Measurements from ENCODE around the gene HOOK2. TPM values are rescaled to one million over a fixed set of nuclear protein-coding genes. Genes with fewer than 3 reads are reported as not detected.

Gene HOOK2
- total and polyA plus RNA-seq, 5 donors: 9.3 to 22.9 (median 17.2) TPM

Small RNAs within 50 kb of the gene (microRNA-seq; reads per million reads assigned to microRNA genes)
- gene MIR5684: 0.42 to 0.54 reads per million in 2 donors

Other genes starting within 250 kb of the HOOK2 start
- 10 to 100 TPM; 10.1 to 13.6 (median 12.1) TPM for gene ZNF564, start 224.1 kb downstream of the HOOK2 start, total RNA-seq
- gene ZNF564, start 224.1 kb downstream of the HOOK2 start, polyA plus RNA-seq: 4.6 TPM
- 1 to 10 TPM; 4.9 to 7.1 (median 6.0) TPM for gene ZNF490, start 164.7 kb downstream of the HOOK2 start, total RNA-seq
- gene ZNF490, start 164.7 kb downstream of the HOOK2 start, polyA plus RNA-seq: 0.86 TPM
- gene ZNF791, start 164.6 kb downstream of the HOOK2 start, total RNA-seq: 10 to 100 TPM; 19.8 to 26.7 (median 20.9) TPM
- gene ZNF791, start 164.6 kb downstream of the HOOK2 start, polyA plus RNA-seq: 6.8 TPM
- gene MAN2B1, start 108.8 kb downstream of the HOOK2 start, total RNA-seq: 10 to 100 TPM; 32.7 to 52.6 (median 42.1) TPM
- gene MAN2B1, start 108.8 kb downstream of the HOOK2 start, polyA plus RNA-seq: 19.8 TPM
- gene WDR83, start 108.7 kb downstream of the HOOK2 start, total RNA-seq: 10 to 100 TPM in 1 of 4 donors, 1 to 10 TPM in 3; 6.3 to 10.5 (median 8.1) TPM
- 10.0 TPM for gene WDR83, start 108.7 kb downstream of the HOOK2 start, polyA plus RNA-seq
- 10 to 100 TPM; 40.8 to 52.0 (median 49.7) TPM for gene DHPS, start 93.7 kb downstream of the HOOK2 start, total RNA-seq
- 49.4 TPM for gene DHPS, start 93.7 kb downstream of the HOOK2 start, polyA plus RNA-seq
- gene GNG14, start 87.6 kb downstream of the HOOK2 start, total RNA-seq: not detected
- gene GNG14, start 87.6 kb downstream of the HOOK2 start, polyA plus RNA-seq: not detected
- 1 to 10 TPM; 1.2 to 2.0 (median 1.9) TPM for gene FBXW9, start 78.9 kb downstream of the HOOK2 start, total RNA-seq
- gene FBXW9, start 78.9 kb downstream of the HOOK2 start, polyA plus RNA-seq: 2.1 TPM
- gene TNPO2, start 51.6 kb downstream of the HOOK2 start, total RNA-seq: 10 to 100 TPM; 44.3 to 54.6 (median 45.0) TPM
- gene TNPO2, start 51.6 kb downstream of the HOOK2 start, polyA plus RNA-seq: 24.8 TPM
- 100 to 1,000 TPM; 112 to 135 (median 129) TPM for gene TRIR, start 40.9 kb downstream of the HOOK2 start, total RNA-seq
- 219 TPM for gene TRIR, start 40.9 kb downstream of the HOOK2 start, polyA plus RNA-seq
- gene GET3, start 38.1 kb downstream of the HOOK2 start, total RNA-seq: 10 to 100 TPM; 49.7 to 64.7 (median 58.2) TPM
- gene GET3, start 38.1 kb downstream of the HOOK2 start, polyA plus RNA-seq: 87.2 TPM
- gene BEST2, start 23.8 kb downstream of the HOOK2 start, total RNA-seq: not detected
- gene BEST2, start 23.8 kb downstream of the HOOK2 start, polyA plus RNA-seq: not detected
- gene JUNB, start 15.9 kb upstream of the HOOK2 start, total RNA-seq: 100 to 1,000 TPM in 1 of 4 donors, 10 to 100 TPM in 3; 29.9 to 209 (median 51.9) TPM
- 156 TPM for gene JUNB, start 15.9 kb upstream of the HOOK2 start, polyA plus RNA-seq
- 100 to 1,000 TPM; 595 to 772 (median 666) TPM for gene PRDX2, start 26.2 kb upstream of the HOOK2 start, total RNA-seq
- gene PRDX2, start 26.2 kb upstream of the HOOK2 start, polyA plus RNA-seq: 834 TPM
- gene THSD8, start 26.5 kb upstream of the HOOK2 start, total RNA-seq: 1 to 10 TPM; 2.2 to 3.6 (median 3.0) TPM
- gene THSD8, start 26.5 kb upstream of the HOOK2 start, polyA plus RNA-seq: 2.5 TPM
- gene RNASEH2A, start 31.0 kb upstream of the HOOK2 start, total RNA-seq: 1 to 10 TPM; 2.6 to 4.6 (median 3.7) TPM
- 3.5 TPM for gene RNASEH2A, start 31.0 kb upstream of the HOOK2 start, polyA plus RNA-seq
- gene RTBDN, start 59.0 kb upstream of the HOOK2 start, total RNA-seq: not detected
- gene RTBDN, start 59.0 kb upstream of the HOOK2 start, polyA plus RNA-seq: not detected
- under 1 TPM in 3 of 4 donors, not detected in 1; 0.31 to 0.59 (median 0.34) TPM for gene MAST1, start 63.0 kb upstream of the HOOK2 start, total RNA-seq
- gene MAST1, start 63.0 kb upstream of the HOOK2 start, polyA plus RNA-seq: 0.20 TPM
- 10 to 100 TPM; 22.2 to 30.6 (median 24.5) TPM for gene DNASE2, start 105.9 kb upstream of the HOOK2 start, total RNA-seq
- gene DNASE2, start 105.9 kb upstream of the HOOK2 start, polyA plus RNA-seq: 19.2 TPM
- gene KLF1, start 111.6 kb upstream of the HOOK2 start, total RNA-seq: not detected
- not detected for gene KLF1, start 111.6 kb upstream of the HOOK2 start, polyA plus RNA-seq
- gene GCDH, start 115.6 kb upstream of the HOOK2 start, total RNA-seq: 10 to 100 TPM; 22.7 to 38.2 (median 27.4) TPM
- gene GCDH, start 115.6 kb upstream of the HOOK2 start, polyA plus RNA-seq: 26.1 TPM
- gene SYCE2, start 143.7 kb upstream of the HOOK2 start, total RNA-seq: under 1 TPM in 1 of 4 donors, not detected in 3; 0.48 TPM
- 0.07 TPM for gene SYCE2, start 143.7 kb upstream of the HOOK2 start, polyA plus RNA-seq
- 10 to 100 TPM; 32.6 to 44.8 (median 42.9) TPM for gene FARSA, start 158.2 kb upstream of the HOOK2 start, total RNA-seq
- gene FARSA, start 158.2 kb upstream of the HOOK2 start, polyA plus RNA-seq: 38.7 TPM
- 100 to 1,000 TPM; 314 to 703 (median 631) TPM for gene CALR, start 163.1 kb upstream of the HOOK2 start, total RNA-seq
- 374 TPM for gene CALR, start 163.1 kb upstream of the HOOK2 start, polyA plus RNA-seq
- gene RAD23A, start 170.3 kb upstream of the HOOK2 start, total RNA-seq: 100 to 1,000 TPM; 127 to 137 (median 133) TPM
- gene RAD23A, start 170.3 kb upstream of the HOOK2 start, polyA plus RNA-seq: 122 TPM
- 10 to 100 TPM; 24.3 to 33.2 (median 29.1) TPM for gene GADD45GIP1, start 181.7 kb upstream of the HOOK2 start, total RNA-seq
- 64.5 TPM for gene GADD45GIP1, start 181.7 kb upstream of the HOOK2 start, polyA plus RNA-seq
- gene DAND5, start 194.0 kb upstream of the HOOK2 start, total RNA-seq: 10 to 100 TPM in 2 of 4 donors, 1 to 10 TPM in 2; 5.0 to 13.8 (median 11.1) TPM
- gene DAND5, start 194.0 kb upstream of the HOOK2 start, polyA plus RNA-seq: 7.0 TPM
- 100 to 1,000 TPM; 123 to 168 (median 156) TPM for gene NFIX, start 219.9 kb upstream of the HOOK2 start, total RNA-seq
- 67.4 TPM for gene NFIX, start 219.9 kb upstream of the HOOK2 start, polyA plus RNA-seq